ENCODE results near the gene SLC35A3. TPM values are rescaled to one million over a fixed set of nuclear protein-coding genes. Genes with fewer than 3 reads are reported as not detected.
"Not testable (repeated sequence)": the region's sequence is repeated elsewhere in the genome, so short reads cannot be mapped to it uniquely, and the experiment has no call there.

Gene SLC35A3
- total RNA-seq, 1 experiment from 2014 or later: 19.0 TPM

GRCh38 chr1:100034470-100034869 is 64.7 kb downstream of the SLC35A3 start:
- no peaks in the 10 kb centered on the region for H3K36me3 ChIP-seq
- DNase-seq: peak in 1 of 2 experiments; percentile 57
- no peaks in the 10 kb centered on the region; the same call in 1 of the 2 replicates for H3K4me1 ChIP-seq

GRCh38 chr1:100035214-100035613 is 65.4 kb downstream of the SLC35A3 start:
- Histone ChIP-seq H3K4me3 (no peak overlapping the region), H3K4me1 (peaks cover 5% of the 10 kb centered on the region), H3K27me3 (no peaks in the 10 kb centered on the region), H3K27ac (no peak overlapping the region), H3K9me3 (replicated peaks) (no peaks in the 10 kb centered on the region), H3K36me3 (no peaks in the 10 kb centered on the region)
- no peak for DNase-seq

More at GRCh38 chr1:100034470-100034869, 64.7 kb downstream of the SLC35A3 start:
- Histone ChIP-seq H3K9me3 (replicated peaks) (no peaks in the 10 kb centered on the region), H3K4me3 (no peak overlapping the region), H3K27ac (no peak overlapping the region), H3K27me3 (no peaks in the 10 kb centered on the region)

- Histone ChIP-seq H3K4me3 (peak overlapping the region; percentile 82), H3K36me3 (no peaks in the 10 kb centered on the region), H3K9me3 (replicated peaks) (no peaks in the 10 kb centered on the region), H3K27me3 (no peaks in the 10 kb centered on the region), H3K4me1 (peaks cover 5% of the 10 kb centered on the region), H3K27ac (peak overlapping the region; percentile 87)
- DNase-seq: peak in 1 of 2 experiments; percentile 34
Observed at GRCh38 chr1:100036718-100037655, 67.2 kb downstream of the SLC35A3 start.

- no peaks in the 10 kb centered on the region for H3K27me3 ChIP-seq
- DNase-seq: no peak
- H3K4me1 ChIP-seq: peaks cover 5% of the 10 kb centered on the region
- peak overlapping the region; percentile 82 for H3K4me3 ChIP-seq
- peak overlapping the region; percentile 87 for H3K27ac ChIP-seq
- no peaks in the 10 kb centered on the region for H3K9me3 ChIP-seq (replicated peaks)
- no peaks in the 10 kb centered on the region for H3K36me3 ChIP-seq
Observed at GRCh38 chr1:100037656-100037926, 67.8 kb downstream of the SLC35A3 start.

- Histone ChIP-seq H3K36me3 (no peaks in the 10 kb centered on the region), H3K4me3 (peak overlapping the region; percentile 82), H3K4me1 (peaks cover 5% of the 10 kb centered on the region), H3K27ac (peak overlapping the region; percentile 87), H3K27me3 (no peaks in the 10 kb centered on the region), H3K9me3 (replicated peaks) (no peaks in the 10 kb centered on the region)
- peak; percentile 82 to 88 for DNase-seq
Observed at GRCh38 chr1:100037927-100038659, 68.3 kb downstream of the SLC35A3 start.

GRCh38 chr1:100038660-100039287 is 69.0 kb downstream of the SLC35A3 start:
- Histone ChIP-seq H3K4me1 (peaks cover 5% of the 10 kb centered on the region), H3K4me3 (peak overlapping the region; percentile 82), H3K27ac (peak overlapping the region; percentile 87), H3K27me3 (no peaks in the 10 kb centered on the region), H3K9me3 (replicated peaks) (no peaks in the 10 kb centered on the region), H3K36me3 (no peaks in the 10 kb centered on the region)
- peak; percentile 75 to 76 for DNase-seq

- peaks cover 4% of the 10 kb centered on the region; the same call in 1 of the 2 replicates for H3K36me3 ChIP-seq
- H3K27me3 ChIP-seq: no peaks in the 10 kb centered on the region
- peaks cover 5% of the 10 kb centered on the region for H3K4me1 ChIP-seq
- H3K4me3 ChIP-seq: peak overlapping the region; percentile 82
- no peak for DNase-seq
- no peaks in the 10 kb centered on the region for H3K9me3 ChIP-seq (replicated peaks)
- H3K27ac ChIP-seq: no peak overlapping the region
Observed at GRCh38 chr1:100039591-100039990, 69.8 kb downstream of the SLC35A3 start.

GRCh38 chr1:100045206-100045605 is 75.4 kb downstream of the SLC35A3 start:
- Histone ChIP-seq H3K9me3 (replicated peaks) (0 out of 2 replicates have a peak, but pooled peaks cover 7% of the 10 kb centered on the region), H3K36me3 (peaks cover 11% of the 10 kb centered on the region), H3K4me3 (no peak overlapping the region), H3K27ac (no peak overlapping the region), H3K27me3 (no peaks in the 10 kb centered on the region), H3K4me1 (no peaks in the 10 kb centered on the region)
- no peak for DNase-seq

- H3K4me3 ChIP-seq; H3K27me3 ChIP-seq; H3K4me1 ChIP-seq; DNase-seq; H3K9me3 ChIP-seq (replicated peaks); H3K27ac ChIP-seq: not testable (repeated sequence)
- peaks cover 16% of the 10 kb centered on the region for H3K36me3 ChIP-seq
Observed at GRCh38 chr1:100047235-100047708, 77.5 kb downstream of the SLC35A3 start.

- H3K27me3 ChIP-seq: no peaks in the 10 kb centered on the region
- peaks cover 18% of the 10 kb centered on the region for H3K36me3 ChIP-seq
- no peak overlapping the region for H3K4me3 ChIP-seq
- no peak for DNase-seq
- 0 out of 2 replicates have a peak, but pooled peaks cover 6% of the 10 kb centered on the region for H3K9me3 ChIP-seq (replicated peaks)
- H3K27ac ChIP-seq: no peak overlapping the region
- H3K4me1 ChIP-seq: no peaks in the 10 kb centered on the region
Observed at GRCh38 chr1:100050139-100050538, 80.3 kb downstream of the SLC35A3 start.

- H3K9me3 ChIP-seq (replicated peaks): 0 out of 2 replicates have a peak, but pooled peaks cover 4% of the 10 kb centered on the region
- H3K27me3 ChIP-seq: no peaks in the 10 kb centered on the region
- H3K27ac ChIP-seq: no peak overlapping the region
- no peaks in the 10 kb centered on the region for H3K4me1 ChIP-seq
- H3K4me3 ChIP-seq: no peak overlapping the region
- no peak for DNase-seq
- peaks cover 19% of the 10 kb centered on the region for H3K36me3 ChIP-seq
Observed at GRCh38 chr1:100051401-100051800, 81.6 kb downstream of the SLC35A3 start.

GRCh38 chr1:100051893-100052292 is 82.1 kb downstream of the SLC35A3 start:
- no peak overlapping the region for H3K27ac ChIP-seq
- no peak overlapping the region for H3K4me3 ChIP-seq
- no peaks in the 10 kb centered on the region for H3K27me3 ChIP-seq
- 0 out of 2 replicates have a peak, but pooled peaks cover 2% of the 10 kb centered on the region for H3K9me3 ChIP-seq (replicated peaks)
- H3K4me1 ChIP-seq: no peaks in the 10 kb centered on the region
- peaks cover 19% of the 10 kb centered on the region for H3K36me3 ChIP-seq
- no peak for DNase-seq

- no peaks in the 10 kb centered on the region for H3K9me3 ChIP-seq (replicated peaks)
- no peak overlapping the region for H3K27ac ChIP-seq
- H3K4me1 ChIP-seq: no peaks in the 10 kb centered on the region
- DNase-seq: no peak
- H3K27me3 ChIP-seq: no peaks in the 10 kb centered on the region
- H3K4me3 ChIP-seq: no peak overlapping the region
- peaks cover 22% of the 10 kb centered on the region for H3K36me3 ChIP-seq
Observed at GRCh38 chr1:100053119-100053518, 83.3 kb downstream of the SLC35A3 start.

GRCh38 chr1:100053727-100054126 is 83.9 kb downstream of the SLC35A3 start:
- no peaks in the 10 kb centered on the region for H3K27me3 ChIP-seq
- peaks cover 28% of the 10 kb centered on the region for H3K36me3 ChIP-seq
- no peaks in the 10 kb centered on the region for H3K9me3 ChIP-seq (replicated peaks)
- no peak overlapping the region for H3K27ac ChIP-seq
- no peaks in the 10 kb centered on the region for H3K4me1 ChIP-seq
- no peak for DNase-seq
- H3K4me3 ChIP-seq: no peak overlapping the region

All from SJCRH30 (cell line).